Stimulated activated CD4-positive, alpha-beta T cell treated with anti-CD3 and anti-CD28 coated beads, Interleukin-15, amount 100 ng/mL, for 1 hour (primary cell): ENCODE measurements around the gene SMARCE1.

Source experiments
- DNase-seq, 2 donors: peaks; one replicate each; pipeline ENCODE4 v3.0.0-alpha.2; 2020; ENCODE audit warnings: low read depth in 1 of 2, low spot score in 1 of 2

SMARCE1 gene

DNA sequence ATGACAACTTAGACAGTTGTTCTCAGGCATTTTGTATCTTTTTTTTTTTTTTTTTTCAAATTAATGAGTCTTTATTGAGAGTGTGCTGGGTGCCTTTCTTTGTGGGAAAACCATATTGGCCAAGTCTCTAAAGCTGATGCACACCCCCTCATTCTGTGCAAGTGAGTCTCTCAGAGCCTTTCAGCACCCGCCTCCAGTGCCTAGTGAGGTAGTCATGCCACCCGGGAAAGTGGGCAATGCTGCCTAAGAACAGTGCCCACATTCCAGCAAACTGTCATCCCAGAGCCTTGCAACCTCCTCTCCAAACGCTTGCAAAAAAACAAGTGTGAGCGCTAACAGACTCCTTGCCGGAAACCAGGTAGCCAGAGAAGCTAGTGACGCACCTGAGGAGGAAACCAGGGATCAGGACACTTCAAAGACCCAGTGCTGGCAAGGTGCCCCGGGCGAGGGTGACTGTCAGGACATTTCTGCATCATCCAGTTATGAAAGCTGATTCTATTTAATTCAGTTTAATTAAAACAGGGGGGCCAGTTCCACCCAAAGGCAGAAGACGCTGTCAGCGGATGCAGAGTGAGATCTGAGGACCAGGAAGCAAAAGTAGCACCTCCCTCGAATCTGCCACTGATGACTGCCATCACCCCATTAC, 34.9 kb downstream of the SMARCE1 start:
- DNase-seq: peak; percentile 53 to 61

DNA sequence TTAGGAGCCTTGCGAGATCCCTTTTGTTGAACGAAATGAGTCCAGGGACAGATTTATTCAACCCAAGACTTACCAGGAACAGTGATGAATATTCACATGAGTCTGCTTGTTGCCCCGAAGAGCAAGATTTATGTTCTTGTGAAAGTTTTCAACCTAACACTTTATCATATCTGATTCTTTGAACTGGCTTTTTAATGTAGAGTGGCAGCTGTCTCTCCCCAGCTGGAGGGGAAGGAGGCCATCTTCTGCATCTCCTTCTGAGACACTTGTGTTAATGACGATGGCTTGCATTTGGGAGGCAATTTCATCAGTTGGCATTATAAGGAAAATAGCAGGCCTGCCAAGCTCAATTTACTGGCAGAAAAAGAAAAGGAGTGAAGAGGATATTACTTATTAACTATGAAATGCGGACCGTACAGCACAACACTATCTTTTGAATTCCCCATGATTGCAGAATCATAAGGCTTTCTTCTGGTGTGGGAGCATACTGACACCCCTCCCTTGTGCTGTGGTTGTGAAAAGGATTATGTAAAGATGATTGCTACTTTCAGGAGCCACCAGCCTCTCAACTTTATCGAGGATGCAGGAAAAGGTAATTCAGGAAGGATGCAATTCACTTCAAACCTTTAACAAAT, 35.7 kb downstream of the SMARCE1 start:
- no peak for DNase-seq

DNA sequence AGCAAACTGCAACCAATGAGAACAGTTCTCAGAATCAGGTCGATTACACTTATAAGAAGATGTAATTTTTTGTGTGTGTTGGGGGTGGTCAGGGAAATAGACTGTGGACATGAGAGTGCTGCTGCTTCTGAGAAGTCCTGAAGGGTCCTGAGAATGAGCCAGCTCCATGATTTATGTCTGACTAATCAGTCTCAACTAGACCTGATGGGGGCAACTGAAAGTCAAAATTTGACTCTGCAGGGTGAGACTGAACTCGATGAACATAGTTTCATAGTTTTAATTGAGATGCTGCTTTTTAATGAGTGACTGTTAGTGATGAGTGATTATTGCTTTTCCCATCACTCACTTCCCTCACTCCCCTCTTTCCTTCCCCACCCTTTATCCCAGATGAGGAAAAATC, 37.3 kb downstream of the SMARCE1 start:
- DNase-seq: no peak

DNA sequence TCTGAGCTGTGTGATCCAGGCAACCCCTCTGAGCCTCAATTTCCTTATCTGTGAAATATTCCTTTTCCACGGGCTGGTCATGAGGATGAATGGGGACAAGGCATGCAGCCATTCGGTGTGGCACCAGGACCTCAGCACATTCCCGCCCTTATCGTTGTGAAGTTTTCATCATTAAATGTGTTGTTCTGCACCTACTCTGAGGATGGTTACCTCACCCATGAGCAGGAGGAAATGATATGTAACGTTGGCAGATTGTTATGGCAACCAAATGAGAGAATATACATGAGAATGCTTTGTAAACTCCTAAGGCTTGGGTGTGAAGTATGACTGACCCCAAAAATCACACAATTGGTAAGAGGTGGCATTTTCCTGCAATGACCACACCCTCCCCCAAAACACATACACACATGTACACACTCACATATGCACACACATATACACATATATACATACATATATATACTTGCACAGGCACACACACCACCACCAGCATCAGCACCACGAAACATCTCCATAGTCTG, 39.5 kb downstream of the SMARCE1 start:
- no peak for DNase-seq

DNA sequence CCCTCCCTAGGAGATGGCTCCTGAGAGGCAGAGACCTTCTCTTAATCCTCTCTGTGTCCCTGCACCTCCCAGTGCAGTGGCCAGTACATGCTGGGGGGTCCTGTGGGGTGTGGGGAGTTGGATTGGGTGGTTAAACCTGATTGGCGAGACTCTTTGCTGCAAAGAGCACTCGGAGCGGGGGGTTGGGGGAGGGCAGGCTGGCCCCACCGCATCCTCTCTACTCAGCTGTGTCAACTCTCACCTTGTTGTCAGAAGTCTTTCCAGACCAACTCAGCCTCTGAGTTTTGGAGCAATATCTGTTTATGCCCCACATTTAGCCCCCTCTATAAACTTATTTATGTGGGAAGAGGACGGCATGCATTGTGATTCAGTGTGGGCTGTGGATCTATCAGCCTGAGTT, 40.0 kb downstream of the SMARCE1 start:
- DNase-seq: no peak

DNA sequence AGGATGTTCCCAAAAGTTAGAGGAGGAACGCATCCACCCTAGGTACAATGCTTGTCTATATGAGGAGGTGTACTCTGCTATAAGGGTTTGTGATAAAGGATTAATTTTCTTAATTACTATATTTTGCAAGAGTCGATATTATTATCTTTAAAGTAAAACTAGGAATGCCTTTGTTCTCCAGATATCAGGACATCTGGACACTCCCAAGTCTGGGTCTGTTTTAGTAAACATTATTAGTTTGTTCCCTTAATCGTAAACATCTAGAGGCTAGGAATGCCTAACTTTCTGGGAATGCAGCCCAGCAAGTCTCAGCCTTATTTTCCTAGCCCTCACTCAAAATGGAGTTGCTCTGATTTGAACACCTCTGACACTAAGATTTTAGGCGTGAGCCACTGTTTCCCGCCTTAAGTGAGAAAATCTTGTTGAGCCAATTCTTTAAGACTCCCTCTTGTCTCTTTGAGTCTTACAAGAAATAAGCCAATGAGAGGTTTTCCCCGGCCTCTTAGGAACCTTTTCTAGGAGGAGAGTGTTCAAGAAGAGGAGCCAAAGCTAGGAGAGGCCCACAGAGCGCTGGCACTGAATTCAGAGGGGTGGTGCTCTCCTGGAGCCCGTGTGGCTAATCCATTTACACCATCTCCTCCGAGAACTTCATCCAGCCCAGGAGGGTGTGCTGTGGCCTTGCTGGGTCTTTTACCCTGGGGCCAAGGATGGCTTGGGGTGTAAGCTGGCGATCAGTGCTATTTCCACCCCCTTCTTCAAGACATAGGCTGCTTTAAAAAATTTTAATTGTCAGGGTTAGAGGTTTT, 40.9 kb downstream of the SMARCE1 start:
- no peak for DNase-seq

DNA sequence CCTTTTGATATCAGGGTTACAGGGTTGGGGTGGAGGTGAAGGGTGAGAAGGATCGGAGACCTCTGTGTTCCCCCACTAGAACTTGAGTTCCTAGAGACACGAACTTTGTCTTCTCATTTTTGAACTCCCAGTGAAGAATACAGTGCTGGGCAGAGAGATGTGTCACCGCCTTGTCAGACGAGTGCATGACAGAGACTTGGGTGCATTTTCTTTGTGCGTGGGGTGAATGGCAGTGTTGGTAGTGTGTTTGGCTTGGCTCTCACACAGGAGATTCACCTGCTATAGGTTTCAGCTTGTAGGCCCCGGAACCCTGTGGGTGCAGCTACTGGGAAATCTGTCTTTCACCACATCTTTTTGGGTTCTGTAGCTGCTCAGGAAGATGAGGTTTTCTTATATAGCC, 42.3 kb downstream of the SMARCE1 start:
- DNase-seq: peak in 1 of 2 donors; percentile 49

DNA sequence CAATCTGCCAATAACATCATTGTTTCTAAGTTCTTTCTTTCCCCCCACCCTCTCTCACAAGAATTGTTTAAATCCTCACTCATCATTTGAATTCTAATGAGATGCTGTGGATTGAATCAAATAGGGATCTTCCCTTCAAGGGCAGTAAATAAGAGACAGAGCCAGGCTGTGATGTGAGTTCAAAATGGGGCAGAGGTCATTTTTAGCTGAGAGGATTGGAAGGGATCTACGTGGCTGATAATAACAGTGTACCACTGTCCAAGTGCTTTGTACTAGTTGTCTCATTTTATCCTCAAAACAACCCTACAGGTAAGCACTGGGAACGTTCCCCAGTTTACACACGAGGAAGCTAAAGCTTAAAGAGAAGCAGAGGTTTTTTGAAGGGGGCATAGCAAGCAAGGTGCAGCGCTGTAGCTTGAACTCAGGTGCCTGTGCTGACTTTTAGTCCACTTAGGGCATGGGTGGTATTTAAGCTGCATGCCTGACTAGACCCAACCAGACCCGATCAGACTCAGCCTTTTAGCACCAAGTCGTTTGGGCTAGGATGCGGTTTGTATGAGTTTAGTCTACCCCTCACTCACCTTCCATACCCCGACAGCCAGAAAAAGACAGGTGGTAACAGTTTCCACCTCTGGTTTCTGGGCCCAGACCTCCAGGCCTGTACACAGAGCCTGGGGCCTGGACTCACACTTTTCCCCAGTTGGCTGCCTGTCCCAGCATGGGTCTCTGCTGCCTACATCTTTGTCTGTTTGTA, 43.1 kb downstream of the SMARCE1 start:
- DNase-seq: no peak

DNA sequence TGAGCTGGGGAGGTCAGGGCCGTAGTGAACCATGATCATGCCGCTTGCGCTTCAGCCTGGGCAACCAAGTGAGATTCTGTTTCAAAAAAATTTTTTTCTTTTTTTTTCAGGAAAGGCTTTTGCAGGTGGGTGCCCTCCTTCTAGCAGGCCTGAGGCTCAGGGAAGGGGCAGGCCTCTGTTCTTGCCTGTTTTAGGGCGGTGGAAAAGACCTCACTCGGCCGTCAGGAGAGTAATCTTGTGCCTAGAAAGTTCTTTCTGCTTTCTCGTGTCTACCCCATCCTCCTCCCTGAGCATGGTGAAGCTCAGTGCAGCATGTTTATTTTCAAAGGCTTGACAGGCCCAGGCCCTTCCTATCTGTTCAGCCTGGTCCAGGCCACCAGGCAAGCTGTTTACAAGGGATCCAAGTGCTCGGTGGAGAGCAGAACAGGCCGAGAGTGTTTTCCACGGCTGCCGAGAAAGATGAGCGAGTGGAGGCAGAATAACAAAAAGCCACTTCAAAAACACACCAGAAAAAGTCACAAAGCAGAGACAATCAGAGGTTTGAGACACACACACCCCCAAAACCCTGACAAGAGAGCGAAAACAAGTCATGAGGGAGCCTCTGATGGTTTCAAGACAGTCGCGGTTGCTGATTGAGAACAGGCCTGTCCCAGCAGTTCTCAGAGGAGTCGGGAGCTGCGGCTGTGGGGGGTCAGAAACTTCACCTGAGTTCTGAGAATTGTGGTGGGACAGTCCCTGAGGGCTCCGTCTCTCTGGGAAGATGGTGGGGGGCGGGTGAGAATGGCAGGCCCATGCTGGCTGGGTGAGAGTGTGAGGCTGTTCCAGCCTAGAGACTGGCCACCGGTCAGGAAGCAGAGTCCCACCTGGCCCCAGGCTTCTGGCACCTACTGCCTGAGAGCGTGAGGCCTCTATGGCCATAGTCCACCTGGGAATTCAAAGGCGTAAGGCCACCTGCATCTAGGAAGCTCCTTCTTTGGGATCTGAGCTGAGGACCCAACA, 44.9 kb downstream of the SMARCE1 start:
- DNase-seq: peak; percentile 44 to 60

DNA sequence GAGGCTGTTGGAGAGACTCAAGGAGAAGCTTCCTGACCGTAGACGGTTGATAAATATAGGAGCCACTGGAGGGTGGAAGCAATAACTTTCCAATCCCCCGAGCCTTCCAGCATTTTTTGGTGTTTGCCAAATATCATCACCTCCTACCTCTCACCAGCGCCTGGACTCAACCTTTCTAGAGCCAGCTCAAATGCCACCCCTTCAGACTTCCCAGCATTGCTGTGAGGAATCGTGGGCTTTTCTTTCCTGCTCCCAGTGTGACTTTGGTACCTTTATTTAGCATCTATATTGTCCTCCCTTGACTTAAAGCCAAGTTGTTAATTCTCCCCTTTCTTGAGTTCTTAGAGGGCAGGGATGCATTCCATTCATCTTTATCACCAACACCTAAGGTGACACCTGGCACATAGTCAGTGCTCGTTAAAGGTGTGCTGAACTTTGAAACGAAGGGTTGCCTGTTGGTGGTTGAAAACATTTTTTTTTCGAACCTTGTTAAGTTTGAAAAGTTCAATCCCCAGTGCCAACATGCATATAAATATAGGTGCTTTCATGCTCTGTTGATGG, 47.1 kb downstream of the SMARCE1 start:
- no peak for DNase-seq

DNA sequence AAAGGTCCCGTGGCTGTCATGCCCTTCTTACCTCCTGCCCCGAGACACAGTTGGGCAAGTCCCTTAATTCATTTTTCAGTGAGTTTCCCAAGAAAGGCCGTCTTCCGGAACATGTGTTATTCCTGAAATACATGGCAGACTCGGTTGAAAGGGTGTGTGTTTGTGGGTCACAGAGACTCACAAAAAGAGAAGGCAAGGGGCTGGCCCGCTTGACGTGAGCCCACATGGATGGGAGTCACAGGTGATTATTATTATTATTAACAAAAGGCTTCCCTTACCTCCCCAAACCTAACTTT, 48.2 kb downstream of the SMARCE1 start:
- DNase-seq: no peak

DNA sequence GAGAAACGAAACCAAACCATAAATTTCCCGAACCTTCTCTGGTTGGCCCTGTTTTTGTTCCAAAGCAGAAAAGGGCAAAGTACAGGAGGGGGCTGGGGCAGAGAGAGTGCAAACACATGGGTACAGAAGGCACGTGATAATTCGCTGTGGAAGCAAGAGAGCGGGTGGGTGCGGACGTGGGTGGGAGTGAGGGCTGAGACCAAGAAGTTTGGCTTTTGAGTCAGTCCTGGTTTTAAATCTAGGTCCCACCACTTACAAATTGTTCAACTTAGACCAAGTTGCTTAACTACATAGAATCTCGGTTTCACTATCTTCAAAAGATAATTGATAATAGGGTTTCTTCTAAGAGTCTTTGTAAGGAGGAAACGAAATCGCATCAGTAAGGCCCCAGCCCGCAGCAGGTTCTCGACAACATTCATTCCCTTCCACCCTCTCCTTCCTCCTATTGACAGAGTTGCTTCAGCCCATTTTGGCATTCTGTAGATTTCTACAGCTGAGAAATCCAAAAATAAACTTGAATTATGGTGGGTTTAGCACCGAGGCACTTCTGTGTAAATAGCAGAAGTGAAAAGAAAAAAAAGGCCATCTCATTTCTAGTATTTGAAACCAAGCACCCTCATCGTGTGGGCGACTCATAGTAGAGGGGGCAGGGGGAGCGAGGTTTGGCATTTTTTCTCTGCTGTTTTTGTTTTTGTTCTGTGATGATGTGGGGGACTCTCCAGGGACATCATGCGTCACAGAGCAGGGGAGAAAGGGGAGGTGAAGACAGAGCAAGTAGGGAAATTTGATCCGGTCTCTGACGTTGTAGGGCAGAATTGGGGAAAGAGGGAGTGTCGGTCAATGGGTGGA, 48.8 kb downstream of the SMARCE1 start:
- peak in 1 of 2 donors; percentile 75 for DNase-seq

DNA sequence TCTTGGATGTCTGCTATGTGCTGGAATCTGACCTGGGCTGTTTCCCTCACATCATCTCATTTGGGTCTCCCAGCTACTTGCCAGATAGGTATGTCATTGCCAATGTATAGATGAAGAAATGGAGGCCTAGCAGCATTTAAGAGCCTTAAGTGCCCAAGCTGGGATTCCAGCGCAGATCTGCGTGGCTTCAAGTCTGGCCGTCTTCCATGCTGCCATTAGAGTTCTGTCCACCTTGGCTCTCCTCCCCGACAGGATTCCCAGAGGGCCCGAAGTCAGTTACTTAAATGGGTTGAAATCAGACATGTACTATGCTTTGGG, 49.4 kb downstream of the SMARCE1 start:
- no peak for DNase-seq

DNA sequence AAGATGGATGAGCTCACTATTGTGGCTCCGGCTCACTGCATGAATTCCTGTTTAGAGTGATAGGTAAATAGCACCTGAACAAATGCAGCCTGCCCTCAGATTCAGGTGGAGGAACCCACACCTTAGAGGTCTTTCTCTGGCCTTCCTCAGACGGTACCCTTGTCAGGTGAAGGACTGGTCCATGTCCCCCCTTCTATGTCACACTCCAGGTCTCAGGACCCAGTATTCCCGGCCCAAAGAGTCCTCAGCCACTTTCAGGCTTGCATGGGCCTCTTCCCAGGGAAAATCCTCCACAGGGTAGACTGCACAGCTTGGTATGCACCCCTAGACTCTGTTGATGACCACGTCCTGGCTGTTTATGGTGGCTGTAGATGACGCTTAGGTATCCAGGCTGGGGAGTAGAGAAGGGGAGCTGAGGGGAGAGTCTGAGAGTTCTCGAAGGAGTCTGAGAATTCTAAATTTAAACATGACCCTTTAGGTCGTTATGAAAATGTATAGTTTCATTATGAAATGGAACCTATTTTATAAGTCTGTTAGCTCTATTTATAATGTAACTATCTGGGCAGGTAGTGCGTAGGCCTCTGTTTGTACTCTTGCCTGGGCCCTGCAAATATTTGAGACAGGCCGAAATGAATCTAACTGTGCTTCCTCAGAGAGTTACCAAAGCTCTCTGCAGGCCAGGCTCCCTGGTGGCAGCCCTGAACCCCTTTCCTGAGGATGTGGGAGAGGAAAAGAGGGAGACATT, 49.9 kb downstream of the SMARCE1 start:
- no peak for DNase-seq

DNA sequence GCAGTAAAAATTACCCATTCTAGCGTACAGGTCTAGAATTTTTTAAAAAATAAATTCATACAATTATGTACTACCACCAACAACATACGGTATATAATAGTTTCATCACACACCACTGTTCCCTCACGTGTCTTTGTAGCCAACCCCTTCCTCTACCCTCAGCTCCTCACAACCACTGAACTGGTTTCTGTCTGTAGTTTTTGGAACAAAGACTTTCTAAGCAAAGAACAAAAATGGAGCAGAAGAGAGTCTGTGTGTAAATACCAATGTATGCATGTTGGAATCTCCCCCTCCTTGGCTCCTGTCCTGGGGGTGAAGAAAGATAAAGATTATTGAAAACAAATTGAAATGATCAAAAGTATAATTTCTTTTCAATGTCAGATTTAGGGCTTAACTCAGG, 50.5 kb downstream of the SMARCE1 start:
- DNase-seq: no peak

DNA sequence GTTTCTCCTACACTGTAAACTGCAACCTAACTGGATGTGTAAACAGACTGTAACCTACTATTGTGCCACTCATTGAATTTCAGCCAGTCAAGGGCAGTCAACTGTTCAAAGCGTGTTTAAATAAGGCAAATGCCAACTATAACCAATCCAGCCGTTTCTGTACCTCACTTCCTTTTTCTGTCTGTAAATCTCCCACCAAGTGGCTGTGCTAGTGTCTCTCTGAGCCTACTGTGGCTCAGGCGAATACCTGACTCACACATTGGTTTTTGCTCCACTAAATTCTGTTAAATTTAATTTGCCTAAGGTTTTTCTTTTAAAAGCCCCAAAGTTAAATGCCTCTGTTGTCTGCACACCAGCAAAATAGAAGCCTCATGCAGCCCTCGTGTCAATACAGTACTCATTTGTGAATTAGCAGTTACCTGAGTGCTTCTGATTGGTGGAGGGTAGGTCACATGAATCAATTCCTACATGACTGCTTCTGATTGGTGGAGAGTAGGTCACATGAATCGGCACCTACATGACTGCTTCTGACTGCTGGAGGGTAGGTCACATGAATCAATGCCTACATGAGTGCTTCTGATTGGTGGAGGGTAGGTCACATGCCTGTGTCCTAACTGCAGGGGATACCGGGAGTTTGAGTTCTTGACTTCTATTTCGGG, 51.2 kb downstream of the SMARCE1 start:
- no peak for DNase-seq

DNA sequence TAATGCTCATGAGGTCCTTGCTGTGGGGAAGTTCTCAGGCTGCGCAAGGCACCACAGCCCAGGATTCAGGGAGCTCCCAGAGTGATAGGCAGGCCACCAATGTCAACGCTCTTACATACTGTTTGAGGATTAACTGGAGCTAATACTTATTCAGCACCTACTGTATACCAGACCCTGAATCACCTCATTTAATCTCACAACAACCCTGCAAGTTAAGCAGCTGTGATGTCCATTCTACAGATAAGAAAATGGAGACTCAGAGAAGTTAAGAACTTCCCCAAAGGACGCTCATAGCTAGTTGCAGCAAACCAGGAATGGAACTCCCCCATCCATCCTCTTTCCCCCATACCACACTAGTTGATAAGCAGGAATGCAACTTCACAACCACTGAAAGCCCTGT, 56.9 kb downstream of the SMARCE1 start:
- no peak for DNase-seq

DNA sequence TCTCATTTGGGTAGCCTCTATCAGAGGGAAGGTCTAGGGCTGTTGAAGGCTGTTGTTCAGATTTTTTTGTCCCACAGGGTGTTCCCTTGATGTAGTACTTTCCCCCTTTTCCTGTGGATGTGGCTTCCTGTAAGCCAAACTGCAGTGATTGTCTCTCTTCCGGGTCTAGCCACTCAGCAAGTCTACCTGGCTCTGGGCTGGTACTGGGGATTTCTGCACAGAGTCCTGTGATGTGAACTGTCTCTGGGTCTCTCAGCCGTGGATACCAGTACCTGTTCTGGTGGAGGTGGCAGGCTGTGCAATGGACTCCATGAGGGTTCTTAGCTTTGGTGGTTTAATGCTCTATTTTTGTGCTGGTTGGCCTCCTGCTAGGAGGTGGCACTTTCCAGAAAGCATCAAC, 59.1 kb downstream of the SMARCE1 start:
- no peak for DNase-seq
